GM13977 (cell line): Measurements from ENCODE around the gene C17orf113.

Experiments
- DNase-seq: peaks from one replicate; pipeline ENCODE4 v3.0.0; 2012; ENCODE audit warnings: low spot score
- in situ Hi-C: fragments of 300-500 bp; cut with MboI; formaldehyde crosslinking; loops from one replicate; pipeline ENCODE4 v1.12.0; 2022; ENCODE audit warnings: low sequenced_read_pairs, low pct_unique_long_range_greater_than_20kb, mixed read lengths, inconsistent platforms; ENCODE audit not compliant: unreplicated experiment
- TF ChIP-seq, protein P1 (sequence below): IDR thresholded peaks from 2 replicates; pipeline ENCODE4 v1.5.1; 2012; ENCODE audit warnings: mild to moderate bottlenecking, control low read depth; ENCODE audit not compliant: insufficient read depth; ENCODE audit errors: extremely low read depth, missing control alignments

Gene C17orf113

DNA sequence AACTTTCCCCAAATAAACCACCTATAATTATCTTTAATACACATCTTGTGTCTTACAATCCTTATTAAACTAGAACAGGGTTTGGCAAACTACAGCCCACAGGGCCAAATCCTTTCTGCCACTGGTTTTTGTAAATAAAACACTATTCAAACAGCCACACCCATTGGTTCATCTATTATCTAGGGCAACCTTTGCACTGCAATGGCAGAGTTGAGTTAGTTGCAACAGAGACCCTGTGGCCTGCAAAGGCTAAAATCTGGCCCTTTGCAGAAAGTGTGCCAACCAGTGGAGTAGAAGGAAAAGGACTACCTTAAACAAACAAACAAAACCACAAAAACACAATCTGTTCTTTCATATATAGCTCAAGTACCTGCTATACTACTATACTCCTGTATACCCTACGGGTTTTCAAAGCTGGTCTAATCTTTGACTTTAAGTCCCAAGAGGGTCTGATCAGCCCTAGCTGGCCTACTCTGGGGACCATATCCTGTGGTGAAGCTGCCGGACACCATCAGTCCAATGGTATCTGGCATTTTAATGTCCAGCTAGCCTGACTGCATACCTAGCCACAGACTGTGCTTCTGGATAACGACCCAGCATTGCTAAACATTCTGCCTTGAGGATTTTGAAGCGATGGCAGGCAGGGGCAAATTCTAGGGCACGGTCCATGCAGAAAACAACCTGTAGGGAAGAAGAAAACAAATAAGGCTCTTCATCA is 60.5 kb downstream of the C17orf113 start:
- in situ Hi-C loops: no loop called here
- no peak for DNase-seq
- TF ChIP-seq, protein P1, sequence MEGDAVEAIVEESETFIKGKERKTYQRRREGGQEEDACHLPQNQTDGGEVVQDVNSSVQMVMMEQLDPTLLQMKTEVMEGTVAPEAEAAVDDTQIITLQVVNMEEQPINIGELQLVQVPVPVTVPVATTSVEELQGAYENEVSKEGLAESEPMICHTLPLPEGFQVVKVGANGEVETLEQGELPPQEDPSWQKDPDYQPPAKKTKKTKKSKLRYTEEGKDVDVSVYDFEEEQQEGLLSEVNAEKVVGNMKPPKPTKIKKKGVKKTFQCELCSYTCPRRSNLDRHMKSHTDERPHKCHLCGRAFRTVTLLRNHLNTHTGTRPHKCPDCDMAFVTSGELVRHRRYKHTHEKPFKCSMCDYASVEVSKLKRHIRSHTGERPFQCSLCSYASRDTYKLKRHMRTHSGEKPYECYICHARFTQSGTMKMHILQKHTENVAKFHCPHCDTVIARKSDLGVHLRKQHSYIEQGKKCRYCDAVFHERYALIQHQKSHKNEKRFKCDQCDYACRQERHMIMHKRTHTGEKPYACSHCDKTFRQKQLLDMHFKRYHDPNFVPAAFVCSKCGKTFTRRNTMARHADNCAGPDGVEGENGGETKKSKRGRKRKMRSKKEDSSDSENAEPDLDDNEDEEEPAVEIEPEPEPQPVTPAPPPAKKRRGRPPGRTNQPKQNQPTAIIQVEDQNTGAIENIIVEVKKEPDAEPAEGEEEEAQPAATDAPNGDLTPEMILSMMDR: no peak

DNA sequence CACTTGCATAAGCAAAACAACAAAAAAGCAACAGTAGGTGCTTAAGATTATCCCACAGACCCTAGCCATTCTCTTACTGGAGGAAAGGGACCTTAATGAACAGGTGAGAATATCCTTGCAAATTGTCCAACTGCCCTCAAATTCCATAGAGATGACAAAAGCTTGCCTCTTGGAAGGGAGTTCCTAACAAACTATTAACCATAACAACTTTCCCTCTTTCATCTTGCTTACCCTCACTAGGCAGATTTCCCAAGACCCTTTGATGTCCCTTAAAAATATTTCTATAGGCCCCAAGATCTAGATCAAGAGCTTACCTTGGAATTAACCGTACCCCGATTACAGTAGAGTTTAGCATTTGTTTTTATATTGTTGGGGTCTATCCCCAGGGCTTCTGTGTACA is 62.0 kb downstream of the C17orf113 start:
- DNase-seq: no peak
- TF ChIP-seq, protein P1: no peak
- in situ Hi-C loops: no loop called here
